H1 (cell line): ENCODE data around the gene ACOX1. TPM values are rescaled to one million over a fixed set of nuclear protein-coding genes. Genes with fewer than 3 reads are reported as not detected.

Source experiments
- CTCF ChIA-PET: fragments of 300-600 bp; sonication (Branson Sonifier 250); formaldehyde crosslinking; loops from one replicate; lab custom pipeline; 2021; ENCODE audit not compliant: partially characterized antibody; lab: Charles Lee
- POLR2A ChIA-PET: fragments of 300-600 bp; sonication (Branson Sonifier 250); formaldehyde crosslinking; loops from one replicate; lab custom pipeline; 2021; ENCODE audit warnings: inconsistent platforms; ENCODE audit not compliant: partially characterized antibody; lab: Charles Lee
- DNase-seq, 2 experiments: peaks; one replicate each; pipeline versions ENCODE4 v3.0.0 to v3.0.0-alpha.2; 2010 to 2022; ENCODE audit warnings: low spot score in 2 of 2, low read depth in 1 of 2, mixed read lengths in 1 of 2
- FAIRE-seq: peaks from 2 replicates; lab custom pipeline; 2011; peaks lifted over from hg19 to GRCh38; lab: Jason Lieb, UNC
- H2AFZ ChIP-seq: 2 replicates; pipeline ENCODE4 v1.8.1; 2012; ENCODE audit warnings: low read length, inconsistent platforms
- H2AK5ac ChIP-seq: 2 replicates; pipeline ENCODE4 v1.6.1; 2013; ENCODE audit warnings: low read depth, low read length
- H2BK120ac ChIP-seq: replicated peaks from 2 replicates; pipeline ENCODE3; 2013; ENCODE audit warnings: low read depth, low read length, inconsistent platforms
- H2BK12ac ChIP-seq: 2 replicates; pipeline ENCODE4 v1.6.1; 2013; ENCODE audit warnings: low read depth, low read length
- H2BK15ac ChIP-seq: 2 replicates; pipeline ENCODE4 v1.6.1; 2013; ENCODE audit warnings: low read length
- H2BK20ac ChIP-seq: 2 replicates; pipeline ENCODE4 v1.6.1; 2013; ENCODE audit warnings: low read length
- H2BK5ac ChIP-seq: 2 replicates; pipeline ENCODE4 v1.6.1; 2013; ENCODE audit warnings: low read depth, low read length
- H3K14ac ChIP-seq: 2 replicates; pipeline ENCODE4 v1.6.1; 2013; ENCODE audit warnings: inconsistent platforms; ENCODE audit not compliant: insufficient read length
- H3K18ac ChIP-seq: 2 replicates; pipeline ENCODE4 v1.6.1; 2013; ENCODE audit warnings: low read length; ENCODE audit errors: extremely low read depth
- H3K23ac ChIP-seq: 2 replicates; pipeline ENCODE4 v1.6.1; 2013; ENCODE audit warnings: inconsistent platforms; ENCODE audit not compliant: insufficient read length
- H3K23me2 ChIP-seq: 2 replicates; pipeline ENCODE4 v1.6.1; 2013; ENCODE audit warnings: low read depth, low read length
- H3K27ac ChIP-seq: 2 replicates; pipeline ENCODE4 v1.6.1; 2011; ENCODE audit warnings: low read depth, low read length, inconsistent platforms
- H3K27me3 ChIP-seq, 4 experiments: replicated peaks in 1 of 4; 1 replicate in 1 of 4; 2 replicates in 3 of 4; pipeline versions ENCODE4 v1.6.1 to v1.8.1; 2011 to 2013; ENCODE audit warnings: low read length in 3 of 4, mild to moderate bottlenecking in 3 of 4, inconsistent platforms in 2 of 4, mixed read lengths in 2 of 4, moderate library complexity in 1 of 4; ENCODE audit not compliant: control insufficient read depth in 3 of 4, insufficient read depth in 3 of 4; ENCODE audit errors: extremely low read depth in 1 of 4
- H3K36me3 ChIP-seq, 4 experiments: 2 replicates each; pipeline versions ENCODE4 v1.6.1 to v1.8.1; 2011 to 2013; ENCODE audit warnings: mild to moderate bottlenecking in 4 of 4, low read length in 3 of 4, moderate library complexity in 2 of 4, control low read depth in 1 of 4, inconsistent platforms in 1 of 4; ENCODE audit not compliant: insufficient read depth in 4 of 4, control insufficient read depth in 2 of 4
- H3K4ac ChIP-seq: replicated peaks from 2 replicates; pipeline ENCODE3; 2013; ENCODE audit warnings: low read length, low read depth, mixed read lengths, inconsistent platforms; ENCODE audit not compliant: insufficient read length
- H3K4me1 ChIP-seq, 4 experiments: replicated peaks in 1 of 4; 1 replicate in 1 of 4; 2 replicates in 3 of 4; pipeline versions ENCODE4 v1.6.1 to v1.8.1; 2011 to 2013; ENCODE audit warnings: low read length in 3 of 4, inconsistent platforms in 2 of 4, mixed read lengths in 1 of 4; ENCODE audit not compliant: insufficient read depth in 4 of 4, control insufficient read depth in 3 of 4
- H3K4me2 ChIP-seq, 2 experiments: 2 replicates each; pipeline versions ENCODE4 v1.6.1 to v1.8.1; 2011 to 2013; ENCODE audit warnings: low read depth in 2 of 2, low read length in 2 of 2, control low read depth in 1 of 2, inconsistent platforms in 1 of 2, mild to moderate bottlenecking in 1 of 2; ENCODE audit not compliant: insufficient read depth in 1 of 2
- H3K4me3 ChIP-seq, 4 experiments: fragments of 200-600, 300-600 bp in 1 of 4; sonication (generic), shearing (Covaris generic), sonication (Bioruptor Twin) in 1 of 4; 2 replicates each; pipeline versions ENCODE4 v1.5.1 to v1.8.1; 2011 to 2016; ENCODE audit warnings: low read length in 4 of 4, low read depth in 3 of 4, control low read depth in 2 of 4, inconsistent platforms in 2 of 4, mild to moderate bottlenecking in 2 of 4, mixed read lengths in 1 of 4, moderate library complexity in 1 of 4; ENCODE audit not compliant: insufficient read depth in 2 of 4; ENCODE audit errors: extremely low read depth in 1 of 4
- H3K56ac ChIP-seq: replicated peaks from 2 replicates; pipeline ENCODE3; 2013; ENCODE audit warnings: low read depth, mild to moderate bottlenecking, mixed read lengths, low read length, inconsistent platforms; ENCODE audit not compliant: insufficient read length
- H3K79me1 ChIP-seq: 2 replicates; pipeline ENCODE4 v1.6.1; 2013; ENCODE audit warnings: low read depth, low read length, control low read depth
- H3K79me2 ChIP-seq, 2 experiments: 2 replicates each; pipeline versions ENCODE4 v1.6.1 to v1.8.1; 2012 to 2013; ENCODE audit warnings: low read length in 2 of 2, mild to moderate bottlenecking in 2 of 2, inconsistent platforms in 1 of 2; ENCODE audit not compliant: insufficient read depth in 2 of 2, control insufficient read depth in 1 of 2
- H3K9ac ChIP-seq, 4 experiments: replicated peaks in 1 of 4; 1 replicate in 1 of 4; 2 replicates in 3 of 4; pipeline versions ENCODE4 v1.6.1 to v1.8.1; 2011 to 2013; ENCODE audit warnings: low read depth in 3 of 4, low read length in 3 of 4, control low read depth in 2 of 4, mild to moderate bottlenecking in 2 of 4, moderate library complexity in 2 of 4, inconsistent platforms in 1 of 4; ENCODE audit errors: extremely low read depth in 1 of 4
- H3K9me3 ChIP-seq, 2 experiments: 2 replicates each; pipeline versions ENCODE4 v1.6.1 to v1.8.1; 2012 to 2013; ENCODE audit warnings: mild to moderate bottlenecking in 2 of 2, moderate library complexity in 2 of 2, control low read depth in 1 of 2, inconsistent platforms in 1 of 2, low read depth in 1 of 2, low read length in 1 of 2, mixed read lengths in 1 of 2; ENCODE audit not compliant: insufficient read depth in 2 of 2
- H4K20me1 ChIP-seq, 2 experiments: replicated peaks in 1 of 2; 2 replicates each; pipeline versions ENCODE3 to v1.8.1; 2011 to 2013; ENCODE audit warnings: inconsistent platforms in 2 of 2, low read length in 2 of 2, mild to moderate bottlenecking in 1 of 2; ENCODE audit not compliant: insufficient read depth in 2 of 2, control insufficient read depth in 1 of 2
- H4K5ac ChIP-seq: 2 replicates; pipeline ENCODE4 v1.6.1; 2013; ENCODE audit warnings: low read length, low read depth, mixed read lengths, inconsistent platforms; ENCODE audit not compliant: insufficient read length
- H4K8ac ChIP-seq: 2 replicates; pipeline ENCODE4 v1.8.0; 2013; ENCODE audit warnings: mild to moderate bottlenecking, moderate library complexity, low read length, inconsistent platforms; ENCODE audit not compliant: insufficient read depth; ENCODE audit errors: extremely low read depth
- H4K91ac ChIP-seq: replicated peaks from 2 replicates; pipeline ENCODE3; 2013; ENCODE audit warnings: low read length, mixed read lengths, inconsistent platforms; ENCODE audit not compliant: insufficient read length
- CBX5 ChIP-seq: fragments of 300-800, 300-1000 bp; sonication (generic); IDR thresholded peaks from 2 replicates; pipeline ENCODE4 v1.7.1; 2016; ENCODE audit warnings: antibody characterized with exemption, low read length, low read depth
- TEAD4 ChIP-seq: IDR thresholded peaks from 2 replicates; pipeline ENCODE4 v1.6.1; 2012; ENCODE audit warnings: low read depth, low read length, inconsistent platforms, mixed read lengths
- WGBS, 2 experiments: shearing (Covaris generic) in 1 of 2; methylation state at CpG; one replicate each; pipeline versions ENCODE4 v1.1.6 to v1.1.7; 2013 to 2015; ENCODE audit warnings: low lambda C conversion rate in 2 of 2, mixed read lengths in 2 of 2, inconsistent platforms in 1 of 2, low coverage in 1 of 2, missing lambda C conversion rate in 1 of 2; ENCODE audit not compliant: insufficient replicate concordance in 2 of 2, insufficient coverage in 1 of 2, insufficient read length in 1 of 2; ENCODE audit errors: extremely low coverage in 1 of 2, missing lambda C conversion rate in 1 of 2; 5-methylcytosine and 5-hydroxymethylcytosine counted together
- polyA plus RNA-seq, 7 experiments: library from polyadenylated mRNA; depleted of rRNA in 3 of 7; stranded (reverse) in 5 of 7; unstranded in 2 of 7; fragments of >200 nt in 5 of 7; fragments of 200-250 nt in 2 of 7; gene quantifications; 1 replicate in 5 of 7; 2 replicates in 1 of 7; 4 replicates in 1 of 7; pipeline versions ENCODE4 v1.2.1 to v1.2.3, GENCODE V29; 2011 to 2013; ENCODE audit warnings: missing spikeins in 2 of 7, mixed read lengths in 2 of 7
- total RNA-seq: library from RNA; stranded (reverse); fragmentation: NEBNext Ultra II Directional; extraction: Animal tissue kit (Norgen Biotek cat#: 25700); gene quantifications from 2 replicates; pipeline ENCODE4 v1.2.1, GENCODE V29; 2021

The ACOX1 gene
- total and polyA plus RNA-seq, 2 of the 8 experiments (the other 6 are each of a cell fraction or from before 2014, with no cell fraction given), result 10.5 to 30.4 TPM

DNA sequence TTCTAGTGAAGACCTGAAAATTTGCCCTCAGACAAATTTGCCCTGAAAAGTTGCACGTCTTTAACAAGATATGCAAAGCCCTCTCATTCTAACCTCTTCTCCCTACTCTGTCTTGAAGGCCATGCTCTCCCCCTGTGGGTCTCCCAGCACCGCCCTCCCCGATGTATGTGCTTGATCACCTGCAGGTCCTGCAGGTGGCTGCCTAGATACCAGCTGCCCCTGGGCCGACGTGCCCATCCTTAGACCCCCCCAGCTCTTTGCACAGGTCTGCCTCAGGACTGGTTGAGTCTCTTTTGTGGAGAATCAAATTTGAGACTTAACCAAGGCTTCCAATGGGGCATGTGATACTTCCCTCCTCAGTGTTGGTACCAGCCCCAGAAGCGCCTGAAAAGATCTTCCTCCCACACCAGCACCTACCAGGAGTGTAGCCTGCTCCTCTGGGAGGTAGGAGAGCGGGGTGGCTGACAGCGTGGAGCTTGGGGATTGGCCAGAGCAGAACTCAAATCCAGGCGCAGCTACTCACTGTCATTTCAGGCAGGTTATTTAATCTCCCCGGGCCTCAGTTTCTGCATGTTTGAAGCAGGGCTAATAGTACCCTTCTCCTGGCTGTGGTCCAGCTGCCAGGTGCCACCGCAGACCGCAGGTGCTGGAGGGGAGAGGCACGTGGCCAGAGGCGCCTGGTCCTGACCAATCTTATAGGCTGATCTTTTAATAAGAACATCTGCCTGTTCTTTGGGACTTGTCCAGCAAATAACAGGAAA lies 69.7 kb downstream of the ACOX1 start:
- Histone ChIP-seq H2BK20ac (no peak overlapping the region), H4K91ac (no peak overlapping the region), H4K20me1 (no peaks in the 10 kb centered on the region), H3K14ac (no peak overlapping the region), H3K18ac (no peak overlapping the region), H2BK12ac (no peak overlapping the region), H3K9ac (no peak overlapping the region), H3K36me3 (no peaks in the 10 kb centered on the region), H3K56ac (no peak overlapping the region), H2BK120ac (no peak overlapping the region), H3K9me3 (no peaks in the 10 kb centered on the region), H3K27ac (no peak overlapping the region), H3K4me3 (no peak overlapping the region), H4K5ac (no peak overlapping the region), H3K23me2 (no peaks in the 10 kb centered on the region), H3K4me2 (no peak overlapping the region), H2AFZ (no peak overlapping the region), H3K79me1 (no peaks in the 10 kb centered on the region), H3K79me2 (no peaks in the 10 kb centered on the region), H3K27me3 (no peaks in the 10 kb centered on the region), H3K4ac (no peak overlapping the region), H3K4me1 (no peaks in the 10 kb centered on the region; a peak in 2 of 7 replicates), H3K23ac (no peak overlapping the region), H2AK5ac (no peak overlapping the region), H2BK15ac (no peak overlapping the region), H4K8ac (no peak overlapping the region), H2BK5ac (no peak overlapping the region)
- ChIA-PET CTCF (interaction anchor here (0.7 to 51.3 kb wide), 11 partner anchors 7 to 258 kb away, joined by 3 to 885 read pairs (median 4); partner anchors contain the start of gene CDK3), POLR2A (interaction anchor here (0.9 to 3.0 kb wide), 9 partner anchors 10 to 171 kb away, joined by 3 to 16 read pairs (median 4); partner anchors contain the start of genes FBF1 and TRIM65)
- DNase-seq (no peak), FAIRE-seq (no peak)
- TF ChIP-seq TEAD4, result no peak
- TF ChIP-seq CBX5, result no peak
- 85% methylated on average over 14 of the region's 14 CpGs; no CpG with 5 or more reads in 1 of the 2 experiments for WGBS, 2 experiments
